GM18526 (cell line): ENCODE results near the gene CDHR1.

Experiments
- POLR2A ChIP-seq: IDR thresholded peaks from 3 replicates; pipeline ENCODE4 v1.6.1; 2011; ENCODE audit not compliant: insufficient read length; ENCODE audit errors: extremely low read depth

CDHR1 gene

GRCh38 chr10:84262190-84262956, 68.0 kb downstream of the CDHR1 start:
- no peak for TF ChIP-seq POLR2A

- no peak for TF ChIP-seq POLR2A
Observed at GRCh38 chr10:84263716-84264115, 69.4 kb downstream of the CDHR1 start.

- no peak for TF ChIP-seq POLR2A
Observed at GRCh38 chr10:84264611-84265141, 70.3 kb downstream of the CDHR1 start.

- no peak for TF ChIP-seq POLR2A
Observed at GRCh38 chr10:84265418-84265817, 71.1 kb downstream of the CDHR1 start.

GRCh38 chr10:84267503-84268126, 73.3 kb downstream of the CDHR1 start:
- no peak for TF ChIP-seq POLR2A

- no peak for TF ChIP-seq POLR2A
Observed at GRCh38 chr10:84269162-84269561, 74.8 kb downstream of the CDHR1 start.
